ENCODE results near the gene MCHR1.

- TF ChIP-seq, protein P1, sequence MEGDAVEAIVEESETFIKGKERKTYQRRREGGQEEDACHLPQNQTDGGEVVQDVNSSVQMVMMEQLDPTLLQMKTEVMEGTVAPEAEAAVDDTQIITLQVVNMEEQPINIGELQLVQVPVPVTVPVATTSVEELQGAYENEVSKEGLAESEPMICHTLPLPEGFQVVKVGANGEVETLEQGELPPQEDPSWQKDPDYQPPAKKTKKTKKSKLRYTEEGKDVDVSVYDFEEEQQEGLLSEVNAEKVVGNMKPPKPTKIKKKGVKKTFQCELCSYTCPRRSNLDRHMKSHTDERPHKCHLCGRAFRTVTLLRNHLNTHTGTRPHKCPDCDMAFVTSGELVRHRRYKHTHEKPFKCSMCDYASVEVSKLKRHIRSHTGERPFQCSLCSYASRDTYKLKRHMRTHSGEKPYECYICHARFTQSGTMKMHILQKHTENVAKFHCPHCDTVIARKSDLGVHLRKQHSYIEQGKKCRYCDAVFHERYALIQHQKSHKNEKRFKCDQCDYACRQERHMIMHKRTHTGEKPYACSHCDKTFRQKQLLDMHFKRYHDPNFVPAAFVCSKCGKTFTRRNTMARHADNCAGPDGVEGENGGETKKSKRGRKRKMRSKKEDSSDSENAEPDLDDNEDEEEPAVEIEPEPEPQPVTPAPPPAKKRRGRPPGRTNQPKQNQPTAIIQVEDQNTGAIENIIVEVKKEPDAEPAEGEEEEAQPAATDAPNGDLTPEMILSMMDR (conservative IDR thresholded peaks at IDR 0.05) = no peak
- TF ChIP-seq EZH2 (IDR thresholded peaks at IDR 0.05; ENCODE audit: low read depth) = no peak
These were observed 44.2 kb downstream of the MCHR1 start for GRCh38 chr22:40723396-40723933.

Data from PC-9 (cell line).